NCI-H460 (cell line): ENCODE data around the gene PSMD8. TPM values are rescaled to one million over a fixed set of nuclear protein-coding genes. Genes with fewer than 3 reads are reported as not detected.

Source experiments
- DNase-seq: peaks from one replicate; pipeline ENCODE4 v3.0.0-alpha.2; 2016; ENCODE audit warnings: low read depth; ENCODE audit errors: extremely low read depth
- total RNA-seq: library from RNA; depleted of rRNA; stranded (reverse); fragments of >200 nt; shearing (Covaris generic); gene quantifications from 2 replicates; pipeline ENCODE4 v1.2.3, GENCODE V29; 2014; rRNA removed

PSMD8 gene
- total RNA-seq, 1 experiment from 2014 or later = 155 TPM

GRCh38 chr19:38433268-38433733 is 58.9 kb downstream of the PSMD8 start, which contains the start of gene RYR1:
Gene RYR1, plus strand, starts transcription at chr19:38433691. Its CDS starts 139 bp downstream, at chr19:38433830.
- no peak for DNase-seq

Other genes starting within 250 kb of the PSMD8 start
- 1.7 and 2.2 TPM in 2 replicates for gene DPF1, start 150.3 kb upstream of the PSMD8 start, total RNA-seq
- not detected in 2 replicates for gene PPP1R14A, start 118.2 kb upstream of the PSMD8 start, total RNA-seq
- gene SPINT2, start 110.0 kb upstream of the PSMD8 start, total RNA-seq = 0.35 and 0.64 TPM in 2 replicates
- 64.5 and 89.5 TPM in 2 replicates for gene C19orf33, start 70.3 kb upstream of the PSMD8 start, total RNA-seq
- gene YIF1B, start 58.6 kb upstream of the PSMD8 start, total RNA-seq = 35.9 and 47.5 TPM in 2 replicates
- gene KCNK6, start 54.7 kb upstream of the PSMD8 start, total RNA-seq = 0.15 and 0.26 TPM in 2 replicates
- 0.69 and 0.81 TPM in 2 replicates for gene CATSPERG, start 38.7 kb upstream of the PSMD8 start, total RNA-seq
- 0.17 TPM in 1 of 2 replicates, not detected in the other for gene GGN, start 13.5 kb downstream of the PSMD8 start, total RNA-seq
- 0.29 and 0.97 TPM in 2 replicates for gene SPRED3, start 14.1 kb downstream of the PSMD8 start, total RNA-seq
- gene FAM98C, start 28.5 kb downstream of the PSMD8 start, total RNA-seq = 12.1 and 12.5 TPM in 2 replicates
- not detected in 2 replicates for gene RASGRP4, start 51.6 kb downstream of the PSMD8 start, total RNA-seq
- gene RYR1, start 59.1 kb downstream of the PSMD8 start, total RNA-seq = 0.12 and 1.1 TPM in 2 replicates
- 0.10 TPM in 1 of 2 replicates, not detected in the other for gene MAP4K1, start 243.4 kb downstream of the PSMD8 start, total RNA-seq
- gene EIF3K, start 244.6 kb downstream of the PSMD8 start, total RNA-seq = 194 and 195 TPM in 2 replicates